PC-9 (cell line): Measurements from ENCODE around the gene COL4A3.

Experiments
- CTCF ChIP-seq: fragments of 200-600 bp; sonication (generic); conservative IDR thresholded peaks from 2 replicates; pipeline ENCODE4 v1.6.1; 2017; ENCODE audit warnings: mixed run types, antibody characterized with exemption, mild to moderate bottlenecking, moderate library complexity
- EZH2 ChIP-seq: fragments of 200-600 bp; sonication (generic); IDR thresholded peaks from 2 replicates; pipeline ENCODE4 v1.8.0; 2017; ENCODE audit warnings: antibody characterized with exemption, low read depth

GRCh38 chr2:227117852-227118251 lies 46.6 kb upstream of the COL4A3 start:
- TF ChIP-seq CTCF (no peak), EZH2 (no peak)
